MCF 10A (cell line): ENCODE measurements around the gene MKS1. TPM values are rescaled to one million over a fixed set of nuclear protein-coding genes. Genes with fewer than 3 reads are reported as not detected.
A peak's percentile ranks its signal among the peaks of the same experiment; 100 is the strongest.

Experiments used
- BruUV-seq: library from RNA; stranded (reverse); fragments of 400-500 nt; replicated peaks from 2 replicates; lab custom pipeline; 2021; lab: Mats Ljungman, UMichigan
- CTCF ChIA-PET: fragments of 300-600 bp; sonication (Branson Sonifier 250); formaldehyde crosslinking; extraction: SDS; loops from one replicate; lab custom pipeline; 2021; ENCODE audit warnings: antibody characterized with exemption, inconsistent platforms; lab: Yijun Ruan, JAX
- POLR2A ChIA-PET: fragments of 300-600, 350-650 bp; sonication (Branson Sonifier 250); formaldehyde crosslinking; extraction: SDS; loops from one replicate; lab custom pipeline; 2020; ENCODE audit warnings: antibody characterized with exemption, inconsistent platforms; lab: Yijun Ruan, JAX
- DNase-seq: peaks from one replicate; pipeline ENCODE4 v3.0.0-alpha.2; 2018; ENCODE audit not compliant: unreplicated experiment
- H3K27ac Mint-ChIP-seq: one replicate; pipeline ENCODE4 v1.8.0; 2022; ENCODE audit warnings: mild to moderate bottlenecking, low read depth, mixed read lengths; ENCODE audit not compliant: unreplicated experiment
- H3K27me3 Mint-ChIP-seq: one replicate; pipeline ENCODE4 v1.8.0; 2022; ENCODE audit warnings: mixed read lengths; ENCODE audit not compliant: insufficient read depth, unreplicated experiment
- H3K36me3 Mint-ChIP-seq: one replicate; pipeline ENCODE4 v1.8.0; 2022; ENCODE audit warnings: mild to moderate bottlenecking, moderate library complexity, mixed read lengths; ENCODE audit not compliant: insufficient read depth, unreplicated experiment
- H3K4me1 Mint-ChIP-seq: one replicate; pipeline ENCODE4 v1.8.0; 2022; ENCODE audit warnings: mixed read lengths; ENCODE audit not compliant: insufficient read depth, unreplicated experiment
- H3K4me3 Mint-ChIP-seq: one replicate; pipeline ENCODE4 v1.8.0; 2022; ENCODE audit warnings: mild to moderate bottlenecking, moderate library complexity, mixed read lengths; ENCODE audit not compliant: unreplicated experiment
- H3K9me3 Mint-ChIP-seq: one replicate; pipeline ENCODE4 v1.8.0; 2022; ENCODE audit warnings: mixed read lengths; ENCODE audit not compliant: unreplicated experiment
- CTCF ChIP-seq: fragments of 200-600 bp; IDR thresholded peaks from one replicate; pipeline ENCODE4 v1.8.0; 2022; ENCODE audit warnings: antibody characterized with exemption, mild to moderate bottlenecking; ENCODE audit not compliant: unreplicated experiment
- intact Hi-C: fragments of 100-400 bp; cut with micrococcal nuclease; formaldehyde crosslinking; loops from 2 replicates; pipeline ENCODE4 v1.14.1; 2022
- total RNA-seq: library from RNA; stranded (reverse); gene quantifications from 2 replicates; pipeline ENCODE4 v1.2.3, GENCODE V29; 2022

Gene MKS1
- total RNA-seq, 1 experiment from 2014 or later = 15.4 TPM

- Mint-ChIP-seq H3K9me3 (peaks cover 7% of the 10 kb centered on the region), H3K4me1 (no peaks in the 10 kb centered on the region), H3K27me3 (peaks cover 99% of the 10 kb centered on the region), H3K27ac (no peak overlapping the region), H3K4me3 (no peak overlapping the region), H3K36me3 (no peaks in the 10 kb centered on the region)
- POLR2A ChIA-PET = interaction anchor here (0.6 kb wide), 1 partner anchor 172 kb away, joined by 3 read pairs; no protein-coding TSS in a partner anchor
- CTCF ChIA-PET = interaction anchor here (0.7 to 2.0 kb wide), 5 partner anchors 17 to 55 kb away, joined by 3 to 4 read pairs (median 3); no protein-coding TSS in a partner anchor
- intact Hi-C loops = loop anchor here (1.0 kb wide), 1 partner anchor 50 kb away; no protein-coding TSS in a partner anchor
- no TSS peak for BruUV-seq
- peak; percentile 62 for DNase-seq
- peak; percentile 52 for TF ChIP-seq CTCF
These were observed 46.5 kb downstream of the MKS1 start for GRCh38 chr17:58172369-58173071.

GRCh38 chr17:58170622-58171021 is 48.4 kb downstream of the MKS1 start:
- H3K27me3 Mint-ChIP-seq = peaks cover 94% of the 10 kb centered on the region
- CTCF ChIA-PET = interaction anchor here (0.8 kb wide), 1 partner anchor 200 kb away, joined by 3 read pairs; no protein-coding TSS in a partner anchor
- H3K36me3 Mint-ChIP-seq = no peaks in the 10 kb centered on the region
- H3K27ac Mint-ChIP-seq = no peak overlapping the region
- TF ChIP-seq CTCF = no peak
- DNase-seq = no peak
- H3K4me1 Mint-ChIP-seq = no peaks in the 10 kb centered on the region
- intact Hi-C loops = no loop called here
- BruUV-seq = no TSS peak
- POLR2A ChIA-PET = interaction anchor here (0.7 to 1.1 kb wide), 2 partner anchors 11 to 16 kb away, joined by 3 to 4 read pairs; no protein-coding TSS in a partner anchor
- peaks cover 7% of the 10 kb centered on the region for H3K9me3 Mint-ChIP-seq
- H3K4me3 Mint-ChIP-seq = no peak overlapping the region

GRCh38 chr17:58166682-58167081 is 52.4 kb downstream of the MKS1 start, which contains the start of gene OR4D2:
TSS of gene OR4D2 (plus strand) at chr17:58166982. CDS start at chr17:58169656, 2,674 bp downstream.
- DNase-seq = no peak
- Mint-ChIP-seq H3K4me3 (no peak within 1 kb of the TSS), H3K9me3 (peaks cover 7% of the 10 kb centered on the region), H3K36me3 (no peaks in the 10 kb centered on the region), H3K4me1 (no peaks in the 10 kb centered on the region), H3K27ac (no peak within 1 kb of the TSS), H3K27me3 (peaks cover 89% of the 10 kb centered on the region)
- CTCF ChIA-PET = no interaction called here
- BruUV-seq = no TSS peak
- TF ChIP-seq CTCF = no peak
- POLR2A ChIA-PET = no interaction called here
- intact Hi-C loops = no loop called here

GRCh38 chr17:58165981-58166380 is 53.1 kb downstream of the MKS1 start:
- no peak overlapping the region for H3K27ac Mint-ChIP-seq
- H3K27me3 Mint-ChIP-seq = peaks cover 89% of the 10 kb centered on the region
- H3K36me3 Mint-ChIP-seq = no peaks in the 10 kb centered on the region
- peaks cover 7% of the 10 kb centered on the region for H3K9me3 Mint-ChIP-seq
- no TSS peak for BruUV-seq
- CTCF ChIA-PET = no interaction called here
- H3K4me3 Mint-ChIP-seq = no peak overlapping the region
- DNase-seq = no peak
- no peaks in the 10 kb centered on the region for H3K4me1 Mint-ChIP-seq
- no peak for TF ChIP-seq CTCF
- POLR2A ChIA-PET = no interaction called here
- intact Hi-C loops = no loop called here
